HCT116 (cell line): ENCODE data around the gene THEM4.

Source experiments
- EZH2 ChIP-seq: fragments of 200-600 bp; sonication (generic); IDR thresholded peaks from 2 replicates; pipeline ENCODE4 v1.6.1; 2017; ENCODE audit warnings: antibody characterized with exemption, mixed run types
- REST ChIP-seq: IDR thresholded peaks from 2 replicates; pipeline ENCODE4 v1.6.1; 2012; ENCODE audit warnings: low read depth

GRCh38 chr1:151939141-151939540 lies 29.8 kb upstream of the THEM4 start:
- TF ChIP-seq REST = no peak
- no peak for TF ChIP-seq EZH2
